GM11168 (cell line): Measurements from ENCODE around the gene INPP5E.

Experiments
- in situ Hi-C: fragments of 300-500 bp; cut with MboI; formaldehyde crosslinking; loops from one replicate; pipeline ENCODE4 v1.12.0; 2022; ENCODE audit warnings: low sequenced_read_pairs; ENCODE audit not compliant: unreplicated experiment

INPP5E gene

DNA sequence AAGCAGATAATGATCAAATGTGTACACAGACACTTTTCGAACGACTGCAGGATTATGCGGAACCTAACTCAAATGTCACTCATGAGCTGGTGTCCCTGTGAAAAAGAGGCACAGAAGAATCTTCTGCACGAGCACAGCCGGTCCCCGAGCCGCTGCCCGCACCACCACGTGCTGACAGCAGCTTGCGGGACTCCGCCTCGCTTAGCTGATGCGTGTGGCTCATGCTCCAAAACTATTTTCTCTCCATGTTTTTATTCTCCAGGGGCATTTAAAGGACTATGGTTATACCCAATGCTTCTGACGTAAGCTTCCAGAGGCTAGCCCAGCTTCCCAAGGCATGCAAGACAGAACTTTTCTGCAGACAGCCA, 33.7 kb upstream of the INPP5E start:
- in situ Hi-C loops: no loop called here

DNA sequence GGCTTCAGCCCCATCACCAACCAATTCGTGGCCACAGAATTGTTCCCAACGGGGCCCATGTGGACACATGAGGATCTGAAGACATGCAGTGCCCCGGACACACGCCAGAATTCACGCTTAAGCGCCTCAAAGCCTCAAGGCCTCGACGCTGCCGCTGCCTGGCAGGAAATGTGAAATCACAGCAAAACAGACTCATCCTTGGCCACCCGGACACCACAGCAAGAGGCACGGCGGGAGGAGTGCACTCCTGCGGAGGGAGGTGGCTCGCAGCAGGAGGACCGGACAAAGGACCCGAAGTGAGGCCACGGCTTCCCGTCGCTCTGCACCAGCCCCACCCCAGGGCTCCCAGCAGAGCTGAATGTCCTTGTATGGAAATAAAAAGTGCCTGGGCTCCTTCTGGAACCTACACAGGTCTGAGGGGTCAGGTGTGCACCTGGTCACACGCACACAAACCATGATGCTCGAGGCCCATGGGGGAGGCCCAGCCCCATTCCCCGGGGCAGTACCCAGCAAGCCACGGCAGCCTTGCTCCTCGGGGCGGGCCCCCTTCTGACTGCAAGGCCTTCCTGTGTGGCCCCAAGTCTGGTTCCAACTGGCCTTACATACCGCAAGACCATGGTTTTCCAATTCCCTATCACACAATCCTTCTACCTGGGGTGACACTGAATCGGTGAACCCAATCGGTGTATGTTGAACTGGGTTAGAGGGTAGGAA, 33.2 kb upstream of the INPP5E start:
- in situ Hi-C loops: no loop called here

DNA sequence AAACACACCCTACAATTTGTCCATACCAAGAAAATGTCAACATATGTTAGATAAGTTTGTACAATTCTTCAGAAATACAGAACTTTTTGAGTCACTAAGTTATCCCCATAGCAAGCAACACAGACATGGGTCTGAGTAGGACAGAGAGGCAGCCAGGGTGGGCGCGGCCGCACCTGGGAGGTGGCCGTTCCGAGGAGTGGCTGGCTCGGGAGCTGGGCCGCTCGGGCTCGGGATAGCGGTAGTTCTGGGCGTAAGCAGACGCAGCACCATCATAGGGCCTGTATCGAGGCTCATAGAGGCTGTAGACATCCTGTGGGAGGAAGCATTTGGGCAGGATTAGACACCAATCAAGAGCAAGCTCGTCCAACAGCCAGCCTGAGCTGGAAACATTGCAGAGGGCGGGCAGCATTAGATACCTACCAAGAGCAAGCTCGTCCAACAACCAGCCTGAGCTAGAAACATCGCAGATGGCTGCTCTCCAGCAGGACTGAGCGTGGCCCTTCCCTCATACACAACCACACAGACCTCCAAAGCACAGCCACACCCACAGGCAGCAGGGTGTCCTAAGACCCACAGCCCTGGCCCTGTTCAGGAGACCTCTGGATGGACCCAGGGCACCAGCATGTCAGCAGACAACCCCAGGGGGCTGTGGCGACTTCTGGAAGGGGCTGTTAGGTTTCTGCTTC, 32.3 kb upstream of the INPP5E start:
- in situ Hi-C loops: no loop called here

DNA sequence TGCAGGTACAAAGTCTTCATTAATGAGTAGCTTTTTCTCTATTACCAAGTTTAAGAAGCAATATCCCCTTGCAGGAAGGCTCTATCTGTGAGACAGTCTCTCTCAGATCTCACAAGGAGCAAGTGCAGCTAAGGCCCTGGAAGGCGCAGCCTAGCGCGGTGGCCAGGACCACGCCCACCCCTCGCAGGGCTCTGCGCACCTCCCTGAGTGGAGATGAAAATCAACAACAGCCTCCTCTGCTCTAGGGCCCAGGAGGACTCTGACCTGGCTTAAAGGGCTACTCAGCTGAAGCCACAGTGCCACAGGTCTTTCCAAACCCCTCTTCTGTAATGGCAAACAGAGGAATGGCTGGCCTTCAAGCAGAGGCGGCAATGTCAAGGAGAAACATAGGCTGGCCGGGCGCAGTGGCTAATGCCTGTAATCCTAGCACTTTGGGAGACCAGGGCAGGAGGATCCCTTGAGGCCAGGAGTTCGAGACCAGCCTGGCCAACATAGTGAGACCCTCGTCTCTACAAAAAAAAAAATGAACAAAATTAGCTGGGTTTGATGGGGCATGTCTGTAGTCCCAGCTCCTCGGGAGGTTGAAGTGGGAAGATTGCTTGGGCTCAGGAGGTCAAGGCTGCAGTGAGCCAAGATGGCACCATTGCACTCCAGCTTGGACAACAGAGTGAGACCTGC, 31.3 kb upstream of the INPP5E start:
- in situ Hi-C loops: no loop called here

DNA sequence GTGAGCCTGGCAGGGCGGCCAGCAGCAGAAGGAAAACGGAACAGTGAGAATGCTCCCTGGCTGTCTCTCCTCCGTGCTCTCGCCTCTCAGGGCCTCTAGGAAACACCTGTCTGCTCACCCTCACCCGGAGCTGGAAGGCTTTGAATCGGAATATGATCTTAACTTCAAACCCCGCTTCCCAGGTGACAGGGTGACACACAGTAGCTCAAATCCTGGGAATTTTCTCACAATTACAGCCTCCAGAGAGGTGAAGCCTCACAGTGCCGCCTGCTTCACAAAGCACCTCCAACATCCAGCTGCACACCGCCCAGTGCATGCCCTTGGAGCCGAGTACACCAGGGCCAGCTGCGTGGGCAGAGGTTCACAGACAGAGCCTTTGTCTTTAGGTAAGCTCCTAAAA, 30.7 kb upstream of the INPP5E start:
- in situ Hi-C loops: no loop called here

DNA sequence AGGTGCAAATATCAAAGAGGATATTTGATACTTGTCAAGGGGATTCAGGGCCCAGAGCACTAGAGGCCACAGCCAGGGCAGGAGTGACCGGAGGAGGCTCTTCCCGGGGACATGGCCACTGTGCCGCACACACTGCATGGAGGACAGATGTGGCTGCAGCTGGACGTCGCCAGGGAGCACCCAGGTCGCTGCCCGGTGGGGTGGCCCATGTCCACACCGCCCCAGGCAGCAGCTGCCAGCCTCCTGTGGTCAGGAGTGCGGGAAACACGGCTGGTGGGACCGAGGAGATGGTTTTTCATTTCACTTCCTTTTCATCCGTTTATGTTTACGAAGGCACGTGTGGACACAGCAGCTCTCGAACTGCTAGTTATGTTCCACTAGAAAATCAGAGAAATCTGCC, 28.1 kb upstream of the INPP5E start:
- in situ Hi-C loops: no loop called here

DNA sequence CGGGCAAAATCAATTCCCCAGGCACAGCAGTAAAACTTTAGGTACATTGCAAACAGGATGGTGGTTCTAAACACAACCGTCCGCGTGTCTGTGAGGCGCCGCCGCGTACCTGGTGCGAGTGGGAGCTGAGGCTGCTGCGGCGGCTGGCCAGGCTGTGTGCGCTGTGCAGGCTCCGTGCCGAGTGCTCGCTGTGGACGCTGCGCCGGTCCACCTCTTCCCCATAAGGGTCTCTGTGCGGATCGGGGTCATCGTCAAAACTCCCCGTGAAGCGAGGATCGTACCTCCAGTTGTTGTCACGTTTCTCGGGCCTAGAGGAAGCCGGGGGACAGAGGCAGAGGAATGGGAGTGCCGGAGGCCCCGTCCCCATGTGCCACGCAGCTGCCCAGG, 26.5 kb upstream of the INPP5E start:
- in situ Hi-C loops: no loop called here

DNA sequence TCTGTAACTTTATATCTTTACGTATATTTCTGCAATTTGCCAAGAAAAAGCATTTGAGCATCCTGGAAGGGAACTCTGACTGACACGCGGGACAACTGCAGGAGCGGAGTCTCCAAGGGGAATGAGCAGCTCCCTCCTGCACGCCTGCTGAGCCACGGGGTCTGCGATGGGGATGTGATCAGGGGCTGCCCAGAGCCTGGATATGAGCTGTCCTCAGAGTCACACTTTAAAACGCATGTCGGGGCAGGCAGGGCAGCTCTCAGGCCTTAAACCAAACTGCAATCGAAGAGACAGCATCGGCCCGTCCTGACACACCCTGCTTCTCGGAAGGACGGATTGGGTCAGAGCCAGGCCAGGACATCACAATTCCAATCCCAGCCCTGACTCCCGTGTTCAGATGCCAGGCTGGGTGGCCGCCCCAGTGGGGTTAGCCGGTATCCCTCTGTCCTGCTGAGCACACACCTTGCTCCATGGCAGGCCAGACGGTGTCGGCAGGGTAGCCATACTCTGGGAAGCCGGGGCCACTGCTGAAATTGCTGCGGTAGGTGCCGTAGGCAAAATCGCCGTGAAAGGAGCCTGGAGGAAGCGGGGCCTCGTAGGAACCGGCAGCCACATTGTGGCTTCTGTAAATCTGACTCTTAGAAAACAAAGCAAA, 26.0 kb upstream of the INPP5E start:
- in situ Hi-C loops: no loop called here

DNA sequence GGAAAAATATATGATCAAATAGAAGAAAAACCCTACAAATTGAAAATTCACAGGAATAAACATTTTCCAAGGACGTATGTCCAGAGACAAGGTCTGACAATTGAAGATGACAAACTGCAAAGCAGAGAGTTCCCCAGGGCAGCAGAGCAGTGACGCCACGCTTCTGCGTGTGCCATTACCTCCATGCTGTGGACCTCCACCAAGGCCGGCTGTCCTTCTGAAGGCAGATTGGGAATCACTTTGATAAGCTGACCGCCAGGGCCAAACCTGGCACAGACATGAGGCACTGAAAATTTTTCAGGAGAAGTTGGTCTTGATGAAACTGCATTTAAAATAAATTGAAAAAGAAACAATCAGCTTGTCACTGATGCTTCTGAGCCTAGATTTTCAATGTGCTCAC, 24.6 kb upstream of the INPP5E start:
- in situ Hi-C loops: no loop called here

DNA sequence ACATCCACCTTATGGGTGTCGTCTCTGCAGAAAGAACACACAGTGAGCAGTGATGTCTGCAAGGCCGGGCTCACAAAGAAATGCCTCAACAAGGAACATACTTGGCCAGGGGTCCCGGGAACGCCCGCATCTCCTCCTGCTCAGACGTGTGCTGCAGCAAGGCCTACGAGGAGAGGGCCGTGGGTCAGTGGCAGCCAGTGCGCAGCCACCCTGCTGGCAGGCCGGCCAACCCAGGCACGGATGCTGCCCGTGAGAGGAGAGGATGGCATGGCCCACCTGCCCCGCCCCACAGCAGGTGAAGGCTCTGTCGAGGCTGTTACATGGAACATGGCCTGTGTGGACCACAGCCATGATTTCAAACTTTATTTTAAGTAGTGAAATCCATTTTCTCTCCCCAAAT, 23.9 kb upstream of the INPP5E start:
- in situ Hi-C loops: no loop called here

DNA sequence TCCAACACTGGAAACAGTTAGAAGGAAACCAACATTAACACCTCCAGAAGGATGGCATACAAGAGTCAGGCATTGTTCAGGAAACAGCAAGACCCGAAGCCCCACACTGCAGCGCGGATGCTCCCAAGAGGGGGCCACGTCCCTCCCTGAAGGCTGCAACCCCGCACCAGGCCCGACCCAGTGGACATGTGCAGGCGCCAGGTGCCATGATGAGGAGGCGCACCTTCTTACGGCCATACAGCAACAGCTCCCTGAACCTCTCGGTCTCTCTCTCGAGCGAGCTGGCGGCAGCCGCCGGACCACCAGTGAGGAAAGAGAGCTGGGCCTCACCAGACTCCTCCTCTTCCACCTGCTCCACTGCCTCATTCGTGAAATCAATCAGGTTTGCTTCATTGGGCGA, 23.0 kb upstream of the INPP5E start:
- in situ Hi-C loops: no loop called here

DNA sequence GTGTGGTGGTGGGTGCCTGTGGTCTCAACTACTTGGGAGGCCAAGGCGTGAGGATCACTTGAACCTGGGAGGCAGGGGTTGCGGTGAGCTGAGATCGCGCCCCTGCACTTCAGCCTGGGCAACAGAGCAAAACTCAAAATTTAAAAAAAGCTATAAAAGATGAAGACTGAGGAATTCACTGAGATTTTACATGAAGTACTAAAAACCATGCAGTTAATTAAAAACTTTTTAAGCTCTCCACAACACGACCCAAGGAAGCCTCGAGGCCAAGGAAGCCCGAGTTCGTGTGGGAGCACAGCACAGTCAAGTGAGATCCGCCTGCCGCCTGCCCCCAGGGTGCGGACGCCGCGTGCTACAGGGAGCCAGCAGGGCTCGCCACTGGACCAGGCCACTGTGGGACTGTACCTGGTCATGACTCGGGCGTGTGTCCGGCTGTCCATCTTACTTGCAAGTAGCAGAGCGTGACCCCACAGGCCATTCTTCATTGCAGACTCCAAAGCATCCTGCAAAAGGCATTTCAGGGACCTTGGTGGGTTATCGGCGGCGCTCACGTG, 21.2 kb upstream of the INPP5E start:
- in situ Hi-C loops: no loop called here

DNA sequence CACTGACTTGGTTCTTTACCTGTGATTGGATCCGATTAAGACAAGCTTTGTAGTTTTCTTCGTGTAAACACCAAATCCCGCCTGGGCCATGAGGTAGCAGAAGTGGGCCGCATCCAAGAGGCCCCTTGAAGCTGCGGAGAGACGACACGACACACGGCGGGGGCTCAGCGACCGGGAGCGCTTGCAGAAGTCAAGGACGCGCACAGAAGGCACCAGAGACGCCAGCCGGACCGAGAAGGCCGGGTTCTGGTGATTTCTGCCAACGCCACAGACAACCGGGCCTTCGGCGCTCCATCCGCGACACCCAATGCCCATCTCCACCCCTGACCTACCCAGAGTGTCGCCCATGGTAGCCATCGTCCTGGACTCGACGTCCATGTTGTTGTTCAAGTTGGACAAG, 19.8 kb upstream of the INPP5E start:
- in situ Hi-C loops: no loop called here

DNA sequence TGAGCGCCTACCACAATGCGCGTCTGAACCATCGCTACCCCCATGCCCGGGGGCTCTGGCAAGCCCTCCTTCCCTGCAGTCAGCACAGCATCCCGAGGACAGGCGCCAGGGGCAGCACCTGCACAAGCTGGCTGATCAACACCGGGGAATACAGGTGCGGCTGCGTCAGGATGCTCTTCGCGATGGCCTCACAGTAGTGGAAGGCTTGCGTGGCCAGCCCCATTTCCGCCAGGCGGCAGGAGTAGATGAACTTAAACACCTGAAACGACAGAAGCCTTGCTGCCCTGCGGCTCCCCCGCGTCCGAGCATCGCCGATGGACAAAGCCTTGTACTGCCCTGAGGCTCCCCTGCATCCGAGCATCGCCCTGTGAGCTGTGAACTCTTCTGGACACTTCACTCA, 17.7 kb upstream of the INPP5E start:
- in situ Hi-C loops: no loop called here

DNA sequence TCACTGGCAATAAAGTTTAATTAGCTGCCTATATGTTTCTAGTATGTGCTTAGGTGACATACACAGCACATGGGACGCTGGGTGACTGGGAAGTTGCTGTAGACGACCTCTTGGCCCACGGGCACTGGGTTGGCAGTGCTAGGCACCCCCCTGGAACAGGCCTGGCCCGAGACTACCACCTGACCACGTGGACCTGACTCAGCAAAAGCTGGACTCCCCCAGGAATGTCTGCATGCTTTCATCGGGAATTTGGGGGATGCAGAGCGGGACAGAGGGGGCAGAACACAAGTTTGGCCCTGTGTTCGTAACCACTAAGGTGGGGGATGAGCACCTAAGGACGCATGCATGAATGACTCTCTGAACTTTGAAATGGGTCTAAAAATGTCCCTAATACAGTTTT, 16.6 kb upstream of the INPP5E start:
- in situ Hi-C loops: no loop called here

DNA sequence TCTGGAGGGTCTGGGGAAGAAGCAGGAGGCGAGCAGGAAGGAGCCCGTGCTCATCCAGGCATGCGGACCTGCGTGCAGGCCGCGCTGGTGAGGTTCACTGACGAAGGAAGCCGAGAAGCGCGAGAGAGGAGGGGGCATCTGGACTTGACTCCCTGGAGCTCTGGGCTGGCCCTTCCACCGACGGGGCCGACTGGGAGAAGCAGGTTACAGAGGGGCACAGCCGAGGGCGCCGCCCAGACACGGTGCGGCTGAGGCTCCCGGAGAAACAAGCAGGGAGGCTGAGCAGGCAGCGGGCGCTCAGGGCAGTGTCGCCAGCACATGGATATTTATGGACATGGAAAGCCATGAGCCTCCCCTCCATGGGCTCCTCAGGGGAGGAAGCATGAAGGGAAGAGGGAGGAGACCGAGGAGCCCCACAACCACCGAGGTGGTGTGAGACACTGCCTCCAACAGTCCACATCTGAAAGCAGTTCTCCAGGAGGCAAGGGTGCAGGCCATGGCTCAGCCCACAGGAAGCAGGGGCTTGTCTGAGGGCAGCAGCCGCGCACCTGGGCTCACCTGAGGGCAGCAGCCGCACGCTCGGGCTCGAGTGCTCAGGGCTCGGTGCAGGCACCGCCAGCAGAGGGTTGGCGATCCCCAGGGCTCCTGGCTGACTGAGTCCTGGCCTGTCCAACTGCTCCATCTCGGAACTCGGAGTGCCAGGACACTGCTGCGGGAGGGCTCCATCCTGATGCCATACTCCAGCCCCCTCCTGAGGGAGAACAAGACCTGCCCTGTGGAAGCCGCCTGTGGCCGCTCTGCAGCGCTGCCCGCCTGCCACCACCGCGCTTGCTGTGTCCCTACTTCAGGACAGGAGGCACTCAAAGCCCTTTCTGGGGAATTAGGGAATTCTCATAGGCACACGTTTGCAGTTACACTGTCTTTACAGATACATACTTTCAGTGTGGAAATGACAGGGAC, 15.7 kb upstream of the INPP5E start:
- in situ Hi-C loops: no loop called here

DNA sequence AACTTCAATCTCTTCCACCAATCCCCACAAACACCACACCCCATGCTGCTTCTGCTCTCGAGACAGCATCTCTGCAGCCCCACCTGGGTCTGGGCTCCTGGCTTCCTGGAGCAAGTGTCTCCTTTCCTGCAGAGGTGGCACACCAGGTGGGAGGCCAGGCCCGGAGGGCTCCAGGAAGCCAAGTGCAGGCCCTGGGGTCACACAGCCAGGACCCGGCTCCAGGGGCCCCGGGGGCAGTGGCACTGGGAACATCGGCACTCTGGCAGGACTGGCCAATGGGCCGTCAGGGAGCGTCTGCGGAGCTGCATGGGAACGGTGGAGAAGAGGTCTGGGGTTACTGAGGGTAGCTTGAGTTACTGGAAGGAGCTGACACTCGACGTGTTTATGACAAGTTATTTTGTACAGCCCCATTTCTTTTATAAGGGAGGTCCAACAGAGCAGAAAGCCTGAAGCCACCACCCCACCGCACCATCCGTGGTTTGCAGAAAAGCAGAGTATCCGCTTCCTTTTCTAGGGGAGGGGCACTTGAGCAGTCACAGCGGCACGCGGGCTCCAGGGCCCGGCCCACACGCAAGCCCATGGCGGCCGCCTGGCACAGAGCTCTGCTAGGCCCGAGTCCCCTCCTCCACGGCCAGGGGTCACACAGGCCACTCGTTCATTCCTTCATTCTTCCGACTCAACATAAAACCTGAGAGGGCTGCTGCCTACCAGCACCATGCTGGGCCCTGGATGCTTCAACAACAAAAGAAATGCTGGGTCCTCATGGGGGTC, 14.6 kb upstream of the INPP5E start:
- in situ Hi-C loops: no loop called here

DNA sequence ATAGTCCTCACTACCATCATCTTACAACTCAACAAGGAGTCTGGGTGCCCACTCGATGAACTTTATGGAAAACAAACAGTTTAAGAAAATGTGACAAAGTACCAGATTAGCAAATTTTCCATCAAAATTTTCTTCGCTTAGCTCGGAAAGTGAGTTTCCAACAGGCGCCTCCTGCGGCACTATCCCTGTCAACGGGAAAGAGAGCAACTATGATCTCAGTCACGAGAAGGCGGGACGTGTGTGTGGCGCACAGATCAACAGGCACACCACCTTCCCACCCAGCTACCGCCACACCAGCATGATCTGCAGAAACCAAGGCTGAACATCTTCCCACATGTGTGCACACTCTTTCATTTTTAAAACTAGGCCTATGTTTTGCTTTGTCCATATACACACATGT, 13.7 kb upstream of the INPP5E start:
- in situ Hi-C loops: no loop called here

DNA sequence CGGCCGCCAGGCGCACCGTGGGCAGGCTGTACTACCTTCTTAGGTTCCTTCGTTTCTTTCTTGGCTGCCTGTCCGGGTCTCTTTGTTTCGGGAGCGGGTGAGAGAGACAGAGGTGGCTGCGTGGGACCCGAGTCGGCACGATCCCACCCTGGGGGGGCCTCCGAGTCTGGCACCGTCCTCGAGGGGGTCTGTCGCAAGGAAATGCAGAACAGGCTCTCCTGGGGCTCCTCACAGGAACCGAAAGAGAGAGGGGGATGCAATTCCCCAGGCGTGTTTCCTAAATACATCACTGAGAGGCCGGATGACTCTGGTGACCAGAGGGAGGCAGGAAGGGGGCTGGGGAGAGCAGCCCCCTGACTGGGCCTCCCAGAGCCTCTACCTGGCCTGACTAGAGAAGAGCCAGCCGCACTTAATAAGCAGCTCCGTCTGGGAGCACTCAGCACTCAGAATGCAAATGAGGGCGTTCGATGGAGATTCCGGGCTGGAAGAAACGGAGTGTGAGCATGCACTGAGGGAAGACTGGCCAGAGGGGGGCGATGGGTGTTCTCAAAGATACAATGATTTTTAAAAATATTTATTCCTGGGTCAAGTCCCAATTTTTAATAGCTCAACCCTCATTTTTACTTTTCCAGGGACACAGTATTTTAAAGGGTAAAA, 11.7 kb upstream of the INPP5E start:
- in situ Hi-C loops: no loop called here
